NCI-H345 treated with DMSO at 0.1 percent for 48 hours (cell line): Measurements from ENCODE around the gene SEMA6A.

Source experiments
- DNase-seq: peaks from one replicate; lab custom pipeline; 2025; ENCODE audit not compliant: unreplicated experiment; lab: John Stamatoyannopoulos, UW

SEMA6A gene

GRCh38 chr5:116442095-116442534 is 132.5 kb downstream of the SEMA6A start:
- DNase-seq = peak; percentile 57

GRCh38 chr5:116441223-116441622 is 133.4 kb downstream of the SEMA6A start:
- DNase-seq = peak; percentile 52

GRCh38 chr5:116440457-116441001 is 134.1 kb downstream of the SEMA6A start:
- no peak for DNase-seq

GRCh38 chr5:116439905-116440304 is 134.7 kb downstream of the SEMA6A start:
- DNase-seq = no peak

GRCh38 chr5:116438979-116439554 is 135.6 kb downstream of the SEMA6A start:
- no peak for DNase-seq

GRCh38 chr5:116437922-116438578 is 136.6 kb downstream of the SEMA6A start:
- no peak for DNase-seq

- DNase-seq = no peak
These were observed 137.3 kb downstream of the SEMA6A start for GRCh38 chr5:116437351-116437705.

- no peak for DNase-seq
These were observed 137.8 kb downstream of the SEMA6A start for GRCh38 chr5:116436674-116437350.

GRCh38 chr5:116428966-116429365 is 145.7 kb downstream of the SEMA6A start:
- DNase-seq = no peak

- DNase-seq = no peak
These were observed 146.2 kb downstream of the SEMA6A start for GRCh38 chr5:116428413-116428812.

- no peak for DNase-seq
These were observed 149.7 kb downstream of the SEMA6A start for GRCh38 chr5:116424951-116425350.

- no peak for DNase-seq
These were observed 150.4 kb downstream of the SEMA6A start for GRCh38 chr5:116424258-116424615.

GRCh38 chr5:116423587-116424257 is 150.9 kb downstream of the SEMA6A start:
- DNase-seq = no peak

GRCh38 chr5:116423141-116423540 is 151.5 kb downstream of the SEMA6A start:
- DNase-seq = no peak

GRCh38 chr5:116421080-116421629 is 153.5 kb downstream of the SEMA6A start:
- no peak for DNase-seq

- no peak for DNase-seq
These were observed 154.1 kb downstream of the SEMA6A start for GRCh38 chr5:116420540-116420939.

GRCh38 chr5:116419258-116419657 is 155.4 kb downstream of the SEMA6A start:
- no peak for DNase-seq

- no peak for DNase-seq
These were observed 155.8 kb downstream of the SEMA6A start for GRCh38 chr5:116418774-116419173.

GRCh38 chr5:116418016-116418415 is 156.6 kb downstream of the SEMA6A start:
- no peak for DNase-seq

GRCh38 chr5:116415989-116416388 is 158.6 kb downstream of the SEMA6A start:
- no peak for DNase-seq

GRCh38 chr5:116415182-116415581 is 159.4 kb downstream of the SEMA6A start:
- DNase-seq = no peak
